H9 (cell line): ENCODE measurements around the gene DLG2. TPM values are rescaled to one million over a fixed set of nuclear protein-coding genes. Genes with fewer than 3 reads are reported as not detected.

Source experiments
- DNase-seq: peaks from one replicate; pipeline ENCODE4 v3.0.0-alpha.2; 2017
- H2AFZ ChIP-seq: one replicate; pipeline ENCODE4 v1.6.1; 2013; ENCODE audit warnings: mild to moderate bottlenecking, low read length, control low read depth, moderate library complexity
- H2AK5ac ChIP-seq: 2 replicates; pipeline ENCODE4 v1.6.1; 2013; ENCODE audit warnings: low read length, control low read depth, mixed read lengths; ENCODE audit not compliant: insufficient read length
- H2BK120ac ChIP-seq: one replicate; pipeline ENCODE4 v1.6.1; 2013; ENCODE audit warnings: low read depth, mild to moderate bottlenecking, low read length, control low read depth, inconsistent platforms; ENCODE audit not compliant: poor library complexity, severe bottlenecking
- H2BK12ac ChIP-seq: 2 replicates; pipeline ENCODE4 v1.6.1; 2013; ENCODE audit warnings: low read length, control low read depth, mixed read lengths, low read depth; ENCODE audit not compliant: insufficient read length
- H2BK15ac ChIP-seq: 2 replicates; pipeline ENCODE4 v1.6.1; 2013; ENCODE audit warnings: low read depth, low read length, control low read depth
- H2BK20ac ChIP-seq: one replicate; pipeline ENCODE4 v1.6.1; 2013; ENCODE audit warnings: low read depth, mild to moderate bottlenecking, low read length, control low read depth, inconsistent platforms; ENCODE audit not compliant: poor library complexity, severe bottlenecking
- H2BK5ac ChIP-seq: 2 replicates; pipeline ENCODE4 v1.6.1; 2013; ENCODE audit warnings: low read length, control low read depth, mixed read lengths; ENCODE audit not compliant: insufficient read length
- H3K14ac ChIP-seq: 2 replicates; pipeline ENCODE4 v1.6.1; 2013; ENCODE audit warnings: low read length, control low read depth; ENCODE audit not compliant: insufficient read depth
- H3K18ac ChIP-seq: 2 replicates; pipeline ENCODE4 v1.6.1; 2013; ENCODE audit warnings: low read depth, mild to moderate bottlenecking, mixed read lengths, low read length, control low read depth; ENCODE audit not compliant: insufficient read length
- H3K23ac ChIP-seq: 2 replicates; pipeline ENCODE4 v1.6.1; 2013; ENCODE audit warnings: low read length, control low read depth, mixed read lengths, low read depth; ENCODE audit not compliant: insufficient read length
- H3K23me2 ChIP-seq: 2 replicates; pipeline ENCODE4 v1.6.1; 2013; ENCODE audit warnings: low read depth, mild to moderate bottlenecking, mixed read lengths, low read length, control low read depth; ENCODE audit not compliant: insufficient read length, poor library complexity, severe bottlenecking
- H3K27ac ChIP-seq: 2 replicates; pipeline ENCODE4 v1.5.1; 2013; ENCODE audit warnings: low read length, control low read depth, mixed read lengths, low read depth; ENCODE audit not compliant: insufficient read length
- H3K27me3 ChIP-seq: 2 replicates; pipeline ENCODE4 v1.6.1; 2013; ENCODE audit warnings: low read length, control low read depth, inconsistent platforms; ENCODE audit not compliant: insufficient read depth
- H3K4ac ChIP-seq: 2 replicates; pipeline ENCODE4 v1.6.1; 2013; ENCODE audit warnings: low read depth, mild to moderate bottlenecking, control low read depth, inconsistent platforms, low read length, moderate library complexity
- H3K4me1 ChIP-seq: 2 replicates; pipeline ENCODE4 v1.6.1; 2013; ENCODE audit warnings: low read length, control low read depth, inconsistent platforms; ENCODE audit not compliant: insufficient read depth
- H3K4me2 ChIP-seq: 2 replicates; pipeline ENCODE4 v1.6.1; 2013; ENCODE audit warnings: low read length, control low read depth, mixed read lengths; ENCODE audit not compliant: insufficient read length, insufficient read depth
- H3K56ac ChIP-seq: 2 replicates; pipeline ENCODE4 v1.6.1; 2013; ENCODE audit warnings: low read depth, mild to moderate bottlenecking, mixed read lengths, low read length, control low read depth; ENCODE audit not compliant: insufficient read length
- H3K79me1 ChIP-seq: 2 replicates; pipeline ENCODE4 v1.6.1; 2013; ENCODE audit warnings: low read depth, mild to moderate bottlenecking, moderate library complexity, low read length, control low read depth, inconsistent platforms; ENCODE audit not compliant: insufficient read depth, poor library complexity, severe bottlenecking
- H3K79me2 ChIP-seq: 2 replicates; pipeline ENCODE4 v1.6.1; 2013; ENCODE audit warnings: low read length, control low read depth, inconsistent platforms; ENCODE audit not compliant: insufficient read depth
- H3K9ac ChIP-seq: 2 replicates; pipeline ENCODE4 v1.6.1; 2013; ENCODE audit warnings: low read length, control low read depth, mixed read lengths; ENCODE audit not compliant: insufficient read length; ENCODE audit errors: extremely low read depth
- H3K9me3 ChIP-seq: one replicate; pipeline ENCODE4 v1.6.1; 2013; ENCODE audit warnings: low read depth, low read length, inconsistent platforms; ENCODE audit not compliant: control insufficient read depth
- H3T11ph ChIP-seq: one replicate; pipeline ENCODE4 v1.6.1; 2013; ENCODE audit warnings: mild to moderate bottlenecking, low read length, control low read depth, inconsistent platforms
- H4K20me1 ChIP-seq: one replicate; pipeline ENCODE4 v1.6.1; 2013; ENCODE audit not compliant: control insufficient read depth, insufficient read length, insufficient read depth
- H4K5ac ChIP-seq: 2 replicates; pipeline ENCODE4 v1.6.1; 2013; ENCODE audit warnings: low read depth, mild to moderate bottlenecking, mixed read lengths, low read length, control low read depth; ENCODE audit not compliant: insufficient read length
- H4K8ac ChIP-seq: replicated peaks from 2 replicates; pipeline ENCODE4 v1.6.1; 2013; ENCODE audit warnings: low read length, control low read depth, mixed read lengths, low read depth; ENCODE audit not compliant: insufficient read length
- H4K91ac ChIP-seq: 2 replicates; pipeline ENCODE4 v1.6.1; 2013; ENCODE audit warnings: low read depth, mild to moderate bottlenecking, moderate library complexity, mixed read lengths, low read length, control low read depth; ENCODE audit not compliant: insufficient read length
- H3K27ac Mint-ChIP-seq, 3 experiments: 2 replicates in 2 of 3; 3 replicates in 1 of 3; pipeline ENCODE4 v1.8.0; 2020 to 2021; ENCODE audit warnings: mixed read lengths in 3 of 3, mild to moderate bottlenecking in 1 of 3, moderate library complexity in 1 of 3
- H3K27me3 Mint-ChIP-seq: 2 replicates; pipeline ENCODE4 v1.8.0; 2021; ENCODE audit warnings: low read depth, mild to moderate bottlenecking, moderate library complexity, mixed read lengths
- H3K36me3 Mint-ChIP-seq, 3 experiments: 2 replicates in 2 of 3; 3 replicates in 1 of 3; pipeline ENCODE4 v1.8.0; 2020 to 2021; ENCODE audit warnings: low read depth in 3 of 3, mixed read lengths in 3 of 3; ENCODE audit not compliant: insufficient read depth in 1 of 3
- H3K4me1 Mint-ChIP-seq, 2 experiments: 2 replicates each; pipeline ENCODE4 v1.8.0; 2020; ENCODE audit warnings: mixed read lengths in 2 of 2
- H3K4me3 Mint-ChIP-seq, 2 experiments: 2 replicates in 1 of 2; 3 replicates in 1 of 2; pipeline ENCODE4 v1.8.0; 2020 to 2021; ENCODE audit warnings: mild to moderate bottlenecking in 2 of 2, mixed read lengths in 2 of 2, moderate library complexity in 1 of 2
- H3K9me3 Mint-ChIP-seq, 2 experiments: 2 replicates in 1 of 2; 3 replicates in 1 of 2; pipeline ENCODE4 v1.8.0; 2020; ENCODE audit warnings: mild to moderate bottlenecking in 2 of 2, mixed read lengths in 2 of 2, moderate library complexity in 1 of 2
- CTCF ChIP-seq: fragments of 200-600 bp; sonication (generic); conservative IDR thresholded peaks from 3 replicates; pipeline ENCODE4 v1.8.0; 2021; ENCODE audit warnings: antibody characterized with exemption, mild to moderate bottlenecking
- total RNA-seq: library from RNA; stranded (reverse); gene quantifications from 2 replicates; pipeline ENCODE4 v1.2.1, GENCODE V29; 2021

The DLG2 gene
- total RNA-seq, 1 experiment from 2014 or later = 8.0 TPM

- Histone ChIP-seq H3K27me3 (no peaks in the 10 kb centered on the region), H3T11ph (no peak overlapping the region), H3K18ac (no peak overlapping the region), H2AK5ac (no peak overlapping the region), H3K4ac (no peak overlapping the region), H3K23ac (no peak overlapping the region), H2BK12ac (no peak overlapping the region), H4K8ac (no peak overlapping the region), H3K9ac (no peak overlapping the region), H3K4me2 (no peak overlapping the region), H4K20me1 (no peaks in the 10 kb centered on the region), H4K5ac (no peak overlapping the region), H3K79me2 (no peaks in the 10 kb centered on the region), H3K14ac (no peak overlapping the region), H3K4me1 (no peaks in the 10 kb centered on the region), H3K56ac (no peak overlapping the region), H3K9me3 (no peaks in the 10 kb centered on the region), H2BK15ac (no peak overlapping the region), H4K91ac (no peak overlapping the region), H2BK20ac (no peak overlapping the region), H3K27ac (no peak overlapping the region), H2BK5ac (no peak overlapping the region), H3K23me2 (no peaks in the 10 kb centered on the region), H2BK120ac (no peak overlapping the region), H2AFZ (no peak overlapping the region), H3K79me1 (no peaks in the 10 kb centered on the region)
- no peak for TF ChIP-seq CTCF
- Mint-ChIP-seq H3K9me3 (peaks cover 6 to 9% of the 10 kb centered on the region in 2 experiments; a peak in 3 of 5 replicates), H3K27ac (no peak overlapping the region), H3K36me3 (peaks cover 0 to 11% (median 4%) of the 10 kb centered on the region in 3 experiments; a peak in 3 of 7 replicates), H3K4me3 (no peak overlapping the region), H3K4me1 (no peaks in the 10 kb centered on the region), H3K27me3 (no peaks in the 10 kb centered on the region)
- DNase-seq = no peak
Measured at GRCh38 chr11:85377901-85378300, 249.2 kb downstream of the DLG2 start.
